ENCODE results near the gene COL3A1. TPM values are rescaled to one million over a fixed set of nuclear protein-coding genes. Genes with fewer than 3 reads are reported as not detected.

The COL3A1 gene
- total and polyA plus RNA-seq, 12 donors = 33.5 to 700 (median 73.5) TPM

DNA sequence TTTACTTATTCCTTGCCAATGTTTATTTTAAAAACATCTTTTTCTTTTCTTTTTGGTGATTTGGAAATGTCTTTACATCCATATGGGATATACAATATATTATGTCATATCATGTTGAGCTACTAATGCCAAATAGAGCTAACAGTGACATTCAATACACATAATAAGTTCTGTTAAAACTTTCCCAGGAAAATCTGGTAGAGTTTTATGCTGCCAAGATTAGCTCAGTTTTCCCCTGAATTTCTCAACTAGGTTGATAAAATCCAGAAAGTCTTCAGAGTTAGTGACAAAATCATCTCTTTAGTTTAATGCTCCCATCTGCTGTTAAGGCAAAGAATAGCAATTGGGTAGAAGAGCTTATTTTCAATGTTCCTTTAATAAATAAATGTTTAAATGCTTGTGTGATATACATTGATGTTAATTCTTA lies 9.9 kb downstream of the COL3A1 start:
- Histone ChIP-seq H3K27ac (peak overlapping the region in 7 of 10 donors; percentile 33 to 74 (median 51)), H3K9me3 (no peaks in the 10 kb centered on the region), H3K4me3 (no peak overlapping the region), H3K36me3 (peaks cover 0 to 47% (median 3%) of the 10 kb centered on the region in 9 donors), H3K4me1 (peaks cover 0 to 26% (median 0%) of the 10 kb centered on the region in 9 donors), H3K27me3 (no peaks in the 10 kb centered on the region)
- TF ChIP-seq, protein P1, sequence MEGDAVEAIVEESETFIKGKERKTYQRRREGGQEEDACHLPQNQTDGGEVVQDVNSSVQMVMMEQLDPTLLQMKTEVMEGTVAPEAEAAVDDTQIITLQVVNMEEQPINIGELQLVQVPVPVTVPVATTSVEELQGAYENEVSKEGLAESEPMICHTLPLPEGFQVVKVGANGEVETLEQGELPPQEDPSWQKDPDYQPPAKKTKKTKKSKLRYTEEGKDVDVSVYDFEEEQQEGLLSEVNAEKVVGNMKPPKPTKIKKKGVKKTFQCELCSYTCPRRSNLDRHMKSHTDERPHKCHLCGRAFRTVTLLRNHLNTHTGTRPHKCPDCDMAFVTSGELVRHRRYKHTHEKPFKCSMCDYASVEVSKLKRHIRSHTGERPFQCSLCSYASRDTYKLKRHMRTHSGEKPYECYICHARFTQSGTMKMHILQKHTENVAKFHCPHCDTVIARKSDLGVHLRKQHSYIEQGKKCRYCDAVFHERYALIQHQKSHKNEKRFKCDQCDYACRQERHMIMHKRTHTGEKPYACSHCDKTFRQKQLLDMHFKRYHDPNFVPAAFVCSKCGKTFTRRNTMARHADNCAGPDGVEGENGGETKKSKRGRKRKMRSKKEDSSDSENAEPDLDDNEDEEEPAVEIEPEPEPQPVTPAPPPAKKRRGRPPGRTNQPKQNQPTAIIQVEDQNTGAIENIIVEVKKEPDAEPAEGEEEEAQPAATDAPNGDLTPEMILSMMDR (IDR thresholded peaks at IDR 0.05) = peak in 6 of 9 donors; percentile 23 to 56 (median 38)
- intact Hi-C loops (cut with DNase I) = loop anchor here in 3 of 10 donors (5.0 to 10.0 kb wide), 3 partner anchors 457 to 671 kb away; no protein-coding TSS in a partner anchor
- DNase-seq (no peak), ATAC-seq (peak in 6 of 8 donors; percentile 22 to 65 (median 45))

DNA sequence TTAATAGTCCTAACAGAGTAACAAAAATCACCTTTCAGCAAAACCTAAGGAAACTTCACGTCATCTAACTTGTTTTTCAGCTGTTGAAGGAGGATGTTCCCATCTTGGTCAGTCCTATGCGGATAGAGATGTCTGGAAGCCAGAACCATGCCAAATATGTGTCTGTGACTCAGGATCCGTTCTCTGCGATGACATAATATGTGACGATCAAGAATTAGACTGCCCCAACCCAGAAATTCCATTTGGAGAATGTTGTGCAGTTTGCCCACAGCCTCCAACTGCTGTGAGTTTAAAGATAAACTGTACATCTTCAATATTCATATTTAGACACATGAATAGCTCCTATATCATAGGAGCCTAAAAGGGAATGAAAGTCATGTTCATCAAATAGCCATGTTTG lies 10.5 kb downstream of the COL3A1 start:
- Histone ChIP-seq H3K27ac (peak overlapping the region in 8 of 10 donors; percentile 8 to 74 (median 48)), H3K4me1 (peaks cover 0 to 26% (median 0%) of the 10 kb centered on the region in 9 donors), H3K4me3 (no peak overlapping the region), H3K9me3 (no peaks in the 10 kb centered on the region), H3K36me3 (peaks cover 0 to 53% (median 3%) of the 10 kb centered on the region in 9 donors), H3K27me3 (no peaks in the 10 kb centered on the region)
- intact Hi-C loops (cut with DNase I) = loop anchor here in 4 of 10 donors (5.0 to 10.0 kb wide), 3 partner anchors 457 to 670 kb away; no protein-coding TSS in a partner anchor
- WGBS, 2 donors = 45 to 46% methylated on average over 5 of the region's 5 CpGs
- TF ChIP-seq, protein P1 (IDR thresholded peaks at IDR 0.05) = no peak
- DNase-seq (no peak), ATAC-seq (peak in 7 of 8 donors; percentile 43 to 88 (median 68))

DNA sequence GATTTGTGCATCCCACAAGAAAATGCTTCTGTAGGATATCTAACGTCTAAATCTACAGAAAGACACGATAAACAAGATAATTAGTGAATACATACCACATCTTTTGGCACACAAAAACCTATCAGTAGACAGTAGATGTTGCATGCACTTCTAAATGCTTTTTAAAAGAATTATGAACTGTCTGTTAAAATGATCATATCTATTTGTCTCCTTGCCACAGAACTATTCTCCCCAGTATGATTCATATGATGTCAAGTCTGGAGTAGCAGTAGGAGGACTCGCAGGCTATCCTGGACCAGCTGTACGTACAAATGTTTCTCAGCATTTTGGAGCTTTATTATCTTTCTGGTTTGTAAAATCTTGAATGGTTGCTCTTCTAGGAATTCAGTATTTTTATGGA lies 12.7 kb downstream of the COL3A1 start:
- intact Hi-C loops (cut with DNase I) = loop anchor here in 3 of 10 donors (5.0 to 10.0 kb wide), 3 partner anchors 460 to 668 kb away; no protein-coding TSS in a partner anchor
- 63 to 68% methylated on average over 4 of the region's 4 CpGs for WGBS, 2 donors
- peak overlapping the region in 1 of 10 donors; percentile 74 for H3K27ac ChIP-seq

DNA sequence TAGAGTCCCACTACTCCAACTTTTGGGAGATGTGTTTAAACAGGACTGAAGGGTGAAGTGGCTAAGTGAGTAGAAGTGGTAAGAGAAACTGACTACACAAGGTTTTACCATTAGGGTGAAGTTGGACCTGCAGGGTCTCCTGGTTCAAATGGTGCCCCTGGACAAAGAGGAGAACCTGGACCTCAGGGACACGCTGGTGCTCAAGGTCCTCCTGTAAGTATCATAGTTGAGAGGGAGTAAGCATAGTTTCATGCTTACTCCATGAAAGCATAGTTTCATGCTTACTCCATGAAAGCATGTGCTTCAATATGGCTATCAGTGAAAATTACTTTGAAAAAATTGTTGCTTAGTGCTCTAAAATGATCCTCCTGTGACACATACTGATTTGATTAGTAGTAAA lies 19.1 kb downstream of the COL3A1 start:
- H3K4me1 ChIP-seq = no peaks in the 10 kb centered on the region
- intact Hi-C loops (cut with DNase I) = loop anchor here in 1 of 10 donors (10.0 kb wide), 1 partner anchor 52 kb away; no protein-coding TSS in a partner anchor
- 73 to 90% methylated on average over 1 of the region's 1 CpG for WGBS, 2 donors
- peak overlapping the region in 1 of 10 donors; percentile 5 for H3K27ac ChIP-seq
- no peak for ATAC-seq
- H3K9me3 ChIP-seq = no peaks in the 10 kb centered on the region
- no peak overlapping the region for H3K4me3 ChIP-seq
- H3K27me3 ChIP-seq = no peaks in the 10 kb centered on the region
- TF ChIP-seq, protein P1 (IDR thresholded peaks at IDR 0.05) = no peak
- no peak for DNase-seq
- peaks cover 0 to 100% (median 20%) of the 10 kb centered on the region in 9 donors for H3K36me3 ChIP-seq

More for the DNA sequence above, 12.7 kb downstream of the COL3A1 start:
- DNase-seq (no peak), ATAC-seq (peak in 1 of 8 donors; percentile 40)
- Histone ChIP-seq H3K4me3 (no peak overlapping the region), H3K4me1 (peaks cover 0 to 26% (median 0%) of the 10 kb centered on the region in 9 donors), H3K36me3 (peaks cover 0 to 73% (median 14%) of the 10 kb centered on the region in 9 donors), H3K27me3 (no peaks in the 10 kb centered on the region), H3K9me3 (no peaks in the 10 kb centered on the region)
- TF ChIP-seq, protein P1 (IDR thresholded peaks at IDR 0.05) = no peak
